ENCODE results near the gene NDUFAB1.

GRCh38 chr16:23573817-23574216 lies 22.3 kb downstream of the NDUFAB1 start:
- TF ChIP-seq, protein P1, sequence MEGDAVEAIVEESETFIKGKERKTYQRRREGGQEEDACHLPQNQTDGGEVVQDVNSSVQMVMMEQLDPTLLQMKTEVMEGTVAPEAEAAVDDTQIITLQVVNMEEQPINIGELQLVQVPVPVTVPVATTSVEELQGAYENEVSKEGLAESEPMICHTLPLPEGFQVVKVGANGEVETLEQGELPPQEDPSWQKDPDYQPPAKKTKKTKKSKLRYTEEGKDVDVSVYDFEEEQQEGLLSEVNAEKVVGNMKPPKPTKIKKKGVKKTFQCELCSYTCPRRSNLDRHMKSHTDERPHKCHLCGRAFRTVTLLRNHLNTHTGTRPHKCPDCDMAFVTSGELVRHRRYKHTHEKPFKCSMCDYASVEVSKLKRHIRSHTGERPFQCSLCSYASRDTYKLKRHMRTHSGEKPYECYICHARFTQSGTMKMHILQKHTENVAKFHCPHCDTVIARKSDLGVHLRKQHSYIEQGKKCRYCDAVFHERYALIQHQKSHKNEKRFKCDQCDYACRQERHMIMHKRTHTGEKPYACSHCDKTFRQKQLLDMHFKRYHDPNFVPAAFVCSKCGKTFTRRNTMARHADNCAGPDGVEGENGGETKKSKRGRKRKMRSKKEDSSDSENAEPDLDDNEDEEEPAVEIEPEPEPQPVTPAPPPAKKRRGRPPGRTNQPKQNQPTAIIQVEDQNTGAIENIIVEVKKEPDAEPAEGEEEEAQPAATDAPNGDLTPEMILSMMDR (IDR thresholded peaks at IDR 0.05), result no peak
- TF ChIP-seq POLR2A (IDR thresholded peaks at IDR 0.05), result no peak
